GM21619 (cell line): ENCODE results near the gene ENKD1.

Source experiments
- ATAC-seq: cut with Tn5 transposase; IDR thresholded peaks from one replicate; pipeline ENCODE4 v1.9.1; 2021; ENCODE audit not compliant: unreplicated experiment

The ENKD1 gene

DNA sequence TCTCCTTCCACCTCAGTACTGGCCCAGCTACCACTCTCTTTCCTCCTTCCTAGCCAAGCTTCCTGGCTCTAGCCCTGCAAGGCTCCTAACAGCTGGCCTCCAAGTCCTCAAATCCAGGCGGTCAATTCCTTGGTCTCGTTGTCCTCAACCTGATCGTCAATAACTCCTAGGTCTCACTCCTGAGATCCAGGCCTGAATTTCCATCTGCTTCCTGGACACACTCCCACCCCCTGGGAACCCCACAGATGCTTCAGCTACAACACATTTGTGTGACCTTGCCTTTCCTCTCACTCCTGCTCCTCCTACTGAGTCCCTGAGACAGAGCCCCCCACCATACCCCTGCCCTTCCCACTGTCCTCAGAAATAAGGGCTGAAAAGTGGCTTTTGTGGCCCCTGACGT, 2.3 kb downstream of the ENKD1 start:
- ATAC-seq: no peak

DNA sequence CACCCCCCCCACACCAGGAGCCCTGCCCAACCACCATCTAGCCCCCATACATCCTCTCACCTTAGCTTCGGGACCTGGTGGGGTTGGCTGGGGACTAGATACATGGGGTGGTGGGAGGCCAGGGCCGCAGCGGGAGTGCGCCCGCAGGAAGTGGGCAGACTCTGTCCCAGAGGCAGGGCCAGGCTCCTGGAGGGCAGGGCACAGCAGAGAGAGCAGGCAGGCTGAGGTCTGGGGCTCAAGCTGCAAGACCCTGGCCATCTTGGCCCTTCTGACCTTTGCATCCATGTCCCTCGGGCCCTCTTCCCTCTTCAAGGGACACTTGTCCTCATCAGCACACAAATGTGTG, 2.7 kb downstream of the ENKD1 start:
- no peak for ATAC-seq

DNA sequence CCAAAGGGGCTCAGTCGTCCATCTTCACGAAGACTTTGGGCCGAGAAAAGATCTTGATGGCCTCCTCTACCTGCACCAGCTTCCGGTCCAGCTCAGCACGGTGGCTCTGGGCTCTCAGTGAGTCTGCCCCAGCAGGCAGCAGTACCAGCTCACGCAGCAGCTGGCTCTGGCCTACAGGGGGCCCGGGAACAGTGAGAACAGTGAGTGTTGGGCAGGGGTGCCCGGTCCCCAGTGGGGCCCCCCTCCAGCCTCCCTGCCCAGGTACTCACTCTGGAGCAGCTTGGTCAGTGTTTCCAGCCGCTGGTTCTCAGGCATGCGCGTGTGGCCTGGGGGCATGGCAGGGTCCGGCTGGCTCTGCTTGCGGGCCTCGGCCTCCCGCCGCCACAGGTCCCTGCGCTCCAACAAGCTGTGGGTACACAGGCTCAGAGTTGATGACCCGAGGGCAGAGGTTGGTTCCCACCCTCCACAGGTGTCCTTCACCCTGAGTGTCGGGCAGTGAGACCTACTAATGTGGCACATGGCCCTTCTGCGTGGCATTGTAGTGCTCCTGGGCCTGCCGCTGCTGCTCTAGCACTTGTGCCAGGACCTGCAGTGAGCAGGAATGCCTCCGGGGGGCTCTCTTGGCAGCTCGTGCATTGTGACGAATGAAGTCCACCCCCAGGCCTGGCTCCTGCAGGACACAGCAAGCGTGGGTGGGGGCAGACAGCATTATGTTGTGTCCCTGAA, 3.2 kb downstream of the ENKD1 start:
- ATAC-seq: no peak

DNA sequence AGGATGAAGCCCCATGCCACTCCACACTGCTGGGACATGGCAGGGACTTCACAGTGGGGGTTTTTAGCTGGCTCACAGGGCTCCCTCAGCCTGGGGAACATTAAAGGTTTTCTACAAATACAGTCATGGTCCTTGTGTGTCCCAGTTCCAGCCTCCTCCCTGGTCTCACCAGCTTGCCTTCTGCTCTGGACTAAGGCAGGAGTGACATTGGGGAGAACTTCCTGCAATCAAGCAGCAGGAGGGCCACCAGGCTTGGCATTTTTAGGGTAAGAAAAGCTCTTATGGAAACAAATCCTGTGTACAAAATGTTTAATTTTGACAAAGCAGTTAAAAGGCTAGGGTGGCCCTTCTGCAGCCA, 3.9 kb downstream of the ENKD1 start:
- no peak for ATAC-seq

DNA sequence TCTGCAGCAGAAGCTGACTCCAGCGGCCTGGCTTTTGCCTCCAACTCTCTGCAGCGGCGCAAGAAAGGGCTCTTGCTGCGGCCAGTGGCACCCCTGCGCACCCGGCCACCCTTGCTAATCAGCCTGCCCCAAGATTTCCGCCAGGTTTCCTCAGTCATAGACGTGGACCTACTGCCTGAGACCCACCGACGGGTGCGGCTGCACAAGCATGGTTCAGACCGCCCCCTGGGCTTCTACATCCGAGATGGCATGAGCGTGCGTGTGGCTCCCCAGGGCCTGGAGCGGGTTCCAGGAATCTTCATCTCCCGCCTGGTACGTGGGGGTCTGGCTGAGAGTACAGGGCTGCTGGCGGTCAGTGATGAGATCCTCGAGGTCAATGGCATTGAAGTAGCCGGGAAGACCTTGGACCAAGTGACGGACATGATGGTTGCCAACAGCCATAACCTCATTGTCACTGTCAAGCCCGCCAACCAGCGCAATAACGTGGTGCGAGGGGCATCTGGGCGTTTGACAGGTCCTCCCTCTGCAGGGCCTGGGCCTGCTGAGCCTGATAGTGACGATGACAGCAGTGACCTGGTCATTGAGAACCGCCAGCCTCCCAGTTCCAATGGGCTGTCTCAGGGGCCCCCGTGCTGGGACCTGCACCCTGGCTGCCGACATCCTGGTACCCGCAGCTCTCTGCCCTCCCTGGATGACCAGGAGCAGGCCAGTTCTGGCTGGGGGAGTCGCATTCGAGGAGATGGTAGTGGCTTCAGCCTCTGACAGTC, 4.5 kb downstream of the ENKD1 start:
- no peak for ATAC-seq

DNA sequence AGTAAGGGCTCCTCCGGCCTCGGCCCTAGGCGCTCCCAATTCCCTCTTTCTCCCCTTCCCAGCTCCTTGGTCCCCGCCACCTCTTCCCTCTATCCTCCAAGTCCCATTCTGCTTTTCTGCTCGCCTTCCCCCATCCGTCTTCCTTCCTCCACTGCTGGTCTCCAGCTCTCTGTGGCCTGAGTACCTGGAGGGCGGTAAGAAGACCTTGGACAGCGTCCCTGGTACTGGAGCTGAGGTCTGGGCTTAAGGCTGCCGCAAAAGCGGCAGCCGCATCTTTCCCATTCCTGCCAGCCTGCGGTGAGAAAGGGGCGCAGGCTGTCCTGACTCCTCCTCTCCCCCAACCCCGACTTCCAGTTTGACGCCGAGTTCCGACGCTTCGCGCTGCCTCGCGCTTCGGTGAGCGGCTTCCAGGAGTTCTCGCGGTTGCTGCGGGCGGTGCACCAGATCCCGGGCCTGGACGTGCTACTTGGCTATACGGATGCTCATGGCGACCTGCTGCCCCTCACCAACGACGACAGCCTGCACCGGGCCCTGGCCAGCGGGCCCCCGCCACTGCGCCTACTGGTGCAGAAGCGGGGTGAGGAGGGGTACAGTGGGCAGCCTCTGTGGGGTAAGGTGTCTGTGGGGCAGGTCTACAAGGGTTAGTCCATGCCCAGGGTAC, 5.3 kb downstream of the ENKD1 start:
- no peak for ATAC-seq

DNA sequence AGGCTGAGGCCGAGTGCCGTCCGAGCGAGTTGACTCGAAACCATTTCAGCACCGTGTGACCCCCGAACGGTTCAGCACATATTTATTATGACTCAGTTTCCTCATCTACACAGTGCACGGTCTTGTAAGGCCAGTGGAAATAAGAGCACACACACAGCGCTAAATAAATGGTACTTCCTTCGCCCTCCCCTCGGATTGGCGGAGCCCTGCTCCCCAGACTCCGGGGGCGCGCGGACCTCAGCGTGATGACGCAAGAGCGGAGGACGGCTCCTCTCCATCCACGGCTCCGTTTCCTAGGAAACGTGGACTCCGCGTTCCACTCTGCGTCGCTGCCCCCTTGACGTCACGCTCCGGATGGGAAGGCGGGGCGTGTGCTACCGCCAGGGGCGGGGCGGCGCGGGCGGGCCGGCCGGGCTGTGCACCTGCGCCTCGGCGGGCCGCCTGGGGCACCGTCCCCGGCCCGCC, 6.0 kb downstream of the ENKD1 start, which contains the start of gene PARD6A:
PARD6A (plus strand) TSS at position 397 of the 465 bp plus-strand sequence. CDS start 79 bp downstream, outside the sequence.
- ATAC-seq: peak; percentile 70

DNA sequence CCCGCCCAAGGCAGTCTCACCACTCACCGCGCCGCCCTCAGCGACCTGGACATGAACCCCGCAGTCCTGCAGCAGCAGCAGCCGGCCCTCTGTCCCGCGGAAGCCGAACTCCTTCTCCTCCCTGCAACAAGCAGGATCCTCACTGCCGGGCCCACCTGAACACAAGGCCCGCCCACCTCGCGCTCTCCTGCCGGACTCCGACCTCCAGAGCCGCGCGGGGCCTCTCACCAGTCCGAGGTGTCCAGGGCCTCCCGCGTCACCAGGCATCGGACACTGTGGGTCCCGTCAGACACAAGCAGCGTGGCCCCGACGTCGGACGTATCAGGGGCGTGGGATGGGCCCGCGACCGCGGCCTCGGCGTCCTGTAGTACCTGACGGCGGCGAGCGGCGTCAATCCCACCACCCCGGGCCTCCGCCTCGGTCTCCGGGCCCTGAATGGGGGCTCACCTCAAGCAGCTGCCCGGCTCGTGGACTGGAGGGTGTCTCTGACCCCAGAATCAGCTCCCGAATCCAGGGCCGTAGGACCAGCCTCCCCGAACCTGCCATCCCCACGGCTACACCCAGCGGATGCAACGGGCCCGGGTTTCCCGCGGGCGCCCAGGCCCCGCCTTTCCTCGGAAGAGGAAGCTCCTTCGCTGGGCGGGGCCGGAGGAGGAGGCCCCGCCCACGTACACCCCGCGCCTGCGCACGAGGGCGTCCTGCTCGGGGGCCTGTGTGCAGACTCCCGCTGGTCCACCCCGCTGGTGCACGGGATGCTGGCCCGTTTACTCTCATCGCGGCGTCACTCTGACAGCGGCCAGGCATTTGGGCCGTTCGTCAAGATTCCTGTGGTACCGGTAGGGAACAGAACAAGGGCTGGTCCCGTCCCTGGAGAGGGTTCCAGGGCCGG, 6.6 kb downstream of the ENKD1 start, which contains the start of gene ACD:
ACD (minus strand) TSS at position 586 of the 889 bp plus-strand sequence; CDS start at position 546, 40 bp downstream.
- peak; percentile 49 for ATAC-seq

DNA sequence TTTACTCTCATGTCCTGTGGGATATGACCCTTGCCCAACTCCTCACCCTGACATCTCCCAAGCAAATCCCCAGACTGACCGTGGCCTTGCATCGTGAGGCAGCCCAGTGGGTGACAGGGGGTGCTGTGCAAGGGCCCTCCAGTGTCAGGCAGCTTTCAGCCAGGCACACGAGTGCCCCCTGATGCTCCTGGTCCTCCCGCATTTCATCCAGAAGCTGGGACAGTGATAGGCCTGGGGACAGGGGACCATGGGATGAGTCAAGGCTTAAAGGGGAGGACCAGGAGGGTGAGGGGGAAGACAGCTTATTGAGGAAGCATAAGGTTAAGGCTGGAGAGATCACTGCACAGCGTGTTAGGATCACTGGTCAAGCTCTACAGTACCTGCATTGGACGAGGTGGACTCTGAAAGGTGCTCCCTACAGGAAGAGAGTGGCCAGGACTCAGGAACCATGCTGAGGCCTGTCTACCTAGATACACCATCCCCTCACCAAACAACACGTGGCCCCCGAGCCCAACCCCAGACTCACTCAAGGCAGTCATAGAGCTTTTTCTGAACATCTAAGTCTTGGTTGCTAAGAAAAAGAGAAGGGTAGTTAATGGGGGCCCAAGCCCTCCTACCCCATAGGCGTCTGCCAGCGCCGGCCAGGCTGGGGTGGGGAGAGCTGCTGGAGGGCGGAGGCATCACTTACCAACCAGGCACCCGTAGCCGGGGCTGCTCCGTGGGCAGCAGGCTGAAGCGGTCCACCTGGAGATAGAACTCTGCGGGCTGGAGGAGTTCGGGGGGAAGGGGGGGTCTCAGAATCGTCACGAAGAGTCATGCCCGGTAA, 7.5 kb downstream of the ENKD1 start:
- no peak for ATAC-seq

DNA sequence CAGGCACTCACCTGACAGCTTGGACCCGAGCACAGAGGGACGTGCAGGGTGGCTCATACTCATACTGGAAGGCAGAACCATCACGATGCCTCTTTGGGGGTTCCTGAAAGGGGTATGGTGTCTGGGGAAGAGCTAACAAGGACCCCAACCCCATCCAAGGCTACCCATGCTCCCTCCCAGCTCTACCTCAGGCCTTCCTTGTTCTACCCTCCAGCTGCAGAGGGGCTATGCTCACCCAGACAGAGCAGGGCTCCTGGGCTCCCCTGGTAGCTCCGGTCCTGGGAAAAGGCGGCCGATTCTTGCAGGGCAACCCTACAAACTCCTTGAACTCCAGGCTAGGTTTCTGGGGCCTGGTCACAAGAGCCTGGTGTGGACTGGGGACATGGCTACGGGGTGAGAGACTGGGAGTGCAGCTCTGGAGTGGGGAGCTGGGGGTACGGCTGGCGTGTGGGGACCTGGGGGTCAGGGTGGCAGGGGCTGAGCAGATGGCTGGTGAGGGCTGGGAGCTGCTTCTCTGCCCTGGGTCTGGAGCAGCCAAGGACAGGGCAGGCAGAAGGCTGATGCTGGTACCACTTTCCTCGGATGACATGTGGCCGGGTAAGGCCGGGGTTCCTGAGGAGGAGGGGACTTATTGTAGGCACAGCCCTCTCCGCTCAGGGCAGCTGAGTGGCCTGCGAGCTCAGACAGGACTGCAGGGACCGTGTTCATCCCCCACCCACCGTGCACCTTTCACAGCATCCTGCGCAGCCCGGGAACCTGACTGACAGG, 8.6 kb downstream of the ENKD1 start:
- no peak for ATAC-seq

DNA sequence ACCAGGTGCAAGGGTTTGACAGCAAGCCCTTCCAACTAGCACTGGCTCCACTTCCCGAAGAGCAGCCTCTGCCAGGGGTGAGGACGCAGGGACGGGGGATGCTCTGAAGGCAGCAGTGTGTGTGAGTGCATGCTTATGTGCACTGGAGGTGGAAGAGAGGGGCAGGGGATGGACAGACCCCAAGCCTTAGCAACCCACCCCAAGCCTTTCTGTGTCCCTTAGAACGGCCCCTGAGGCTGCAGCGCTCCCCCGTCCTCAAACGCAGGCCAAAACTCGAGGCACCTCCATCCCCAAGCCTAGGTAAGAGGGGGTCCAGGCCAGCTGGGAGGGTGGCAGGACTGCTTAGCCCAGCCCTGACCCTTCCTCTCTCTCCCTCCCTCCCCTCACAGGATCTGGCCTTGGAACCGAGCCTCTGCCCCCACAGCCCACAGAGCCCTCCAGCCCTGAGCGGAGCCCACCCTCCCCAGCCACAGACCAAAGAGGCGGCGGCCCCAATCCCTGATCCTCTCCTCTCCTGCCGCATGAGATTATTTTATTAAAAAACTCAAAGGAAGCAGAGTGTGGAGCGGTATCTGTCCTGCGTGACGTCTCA, 9.4 kb downstream of the ENKD1 start:
- ATAC-seq: no peak

DNA sequence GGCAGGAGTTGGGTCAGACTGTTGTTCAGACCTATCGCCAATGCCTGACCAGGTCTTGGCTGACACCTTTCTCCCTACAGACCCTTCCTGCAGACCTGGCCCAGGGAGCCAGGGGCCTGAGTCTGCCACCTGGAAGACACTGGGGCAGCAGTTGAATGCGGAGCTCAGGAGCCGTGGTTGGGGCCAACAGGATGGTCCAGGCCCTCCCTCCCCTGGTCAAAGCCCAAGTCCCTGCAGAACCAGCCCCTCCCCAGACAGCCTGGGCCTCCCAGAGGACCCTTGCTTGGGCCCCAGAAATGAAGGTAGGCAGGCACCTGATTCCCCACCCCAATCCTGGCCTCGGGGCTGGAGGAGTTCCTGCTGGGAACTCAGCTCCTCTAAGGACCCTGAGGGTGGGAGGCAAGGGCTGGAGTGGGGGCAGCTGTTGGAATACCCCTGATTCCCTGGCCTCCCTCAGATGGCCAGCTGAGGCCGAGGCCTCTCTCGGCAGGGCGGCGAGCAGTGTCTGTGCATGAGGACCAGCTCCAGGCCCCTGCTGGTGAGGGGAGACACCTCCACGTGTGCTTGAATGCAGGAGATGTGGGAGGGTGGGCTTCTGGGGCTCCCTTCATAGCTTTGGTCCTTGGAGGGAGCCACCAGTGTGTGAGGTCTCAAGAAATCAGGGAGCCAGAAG, 10.1 kb downstream of the ENKD1 start:
- ATAC-seq: no peak

DNA sequence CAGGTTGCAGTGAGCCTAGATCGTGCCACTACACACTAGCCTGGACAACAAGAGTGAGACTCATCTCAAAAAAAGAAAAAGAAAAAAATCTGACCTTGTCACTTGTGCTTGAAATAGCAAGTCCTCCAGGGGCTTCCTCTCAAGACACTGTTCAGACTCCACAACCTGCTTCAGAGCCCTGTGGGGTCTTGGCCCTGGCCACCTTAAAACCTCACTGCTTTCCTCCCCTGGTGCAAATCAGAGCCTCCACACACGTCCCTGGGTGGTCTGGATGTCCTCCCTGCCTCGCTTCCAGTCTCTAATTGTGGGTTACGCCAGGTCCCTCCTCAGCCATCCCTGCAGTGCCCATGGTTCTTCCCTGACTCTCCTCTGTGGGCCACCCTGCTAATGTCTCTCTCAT, 11.2 kb downstream of the ENKD1 start:
- ATAC-seq: no peak

DNA sequence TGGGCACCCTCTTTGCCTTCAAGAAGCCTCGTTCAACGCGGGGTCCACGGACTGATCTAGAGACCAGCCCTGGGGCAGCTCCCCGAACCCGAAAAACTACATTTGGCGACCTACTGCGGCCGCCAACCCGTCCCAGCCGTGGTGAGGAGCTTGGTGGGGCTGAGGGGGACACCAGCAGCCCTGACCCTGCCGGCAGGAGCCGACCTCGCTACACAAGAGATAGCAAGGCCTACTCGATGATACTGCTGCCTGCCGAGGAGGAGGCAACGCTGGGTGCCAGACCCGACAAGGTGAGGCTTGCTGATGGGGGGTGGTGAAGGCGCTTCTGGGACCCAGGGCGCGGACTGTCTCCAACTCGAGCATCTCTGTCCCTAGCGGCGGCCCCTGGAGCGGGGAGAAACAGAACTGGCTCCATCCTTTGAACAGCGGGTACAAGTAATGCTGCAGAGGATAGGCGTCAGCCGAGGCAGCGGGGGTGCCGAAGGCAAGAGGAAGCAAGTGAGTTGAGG, 12.1 kb downstream of the ENKD1 start:
- no peak for ATAC-seq

DNA sequence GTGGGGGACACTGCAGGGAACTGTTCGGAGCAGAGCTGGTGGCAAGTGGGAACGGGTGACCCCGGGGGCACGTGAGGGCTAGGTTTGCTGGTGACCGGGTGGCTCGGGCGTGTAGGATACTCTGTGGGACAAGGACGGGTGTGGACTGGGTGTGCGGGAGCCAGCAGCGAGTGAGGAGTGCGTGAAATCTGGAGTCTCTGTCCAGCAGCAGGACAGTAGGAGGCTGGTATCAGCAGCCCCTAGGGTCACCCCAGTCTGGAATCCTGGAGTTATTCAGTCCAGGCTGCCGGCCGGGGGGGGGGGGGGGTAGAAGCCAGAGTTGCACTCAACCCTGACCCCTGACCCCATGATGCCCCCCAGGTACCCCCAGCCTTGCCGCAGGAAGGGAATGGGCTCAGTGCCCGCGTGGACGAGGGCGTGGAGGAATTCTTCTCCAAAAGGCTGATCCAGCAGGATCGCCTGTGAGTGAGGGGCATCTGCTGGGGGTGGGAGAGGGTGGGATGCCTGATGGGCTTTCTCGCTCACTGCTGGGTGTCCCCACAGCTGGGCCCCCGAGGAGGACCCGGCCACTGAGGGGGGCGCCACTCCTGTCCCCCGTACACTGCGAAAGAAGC, 12.7 kb downstream of the ENKD1 start:
- no peak for ATAC-seq

DNA sequence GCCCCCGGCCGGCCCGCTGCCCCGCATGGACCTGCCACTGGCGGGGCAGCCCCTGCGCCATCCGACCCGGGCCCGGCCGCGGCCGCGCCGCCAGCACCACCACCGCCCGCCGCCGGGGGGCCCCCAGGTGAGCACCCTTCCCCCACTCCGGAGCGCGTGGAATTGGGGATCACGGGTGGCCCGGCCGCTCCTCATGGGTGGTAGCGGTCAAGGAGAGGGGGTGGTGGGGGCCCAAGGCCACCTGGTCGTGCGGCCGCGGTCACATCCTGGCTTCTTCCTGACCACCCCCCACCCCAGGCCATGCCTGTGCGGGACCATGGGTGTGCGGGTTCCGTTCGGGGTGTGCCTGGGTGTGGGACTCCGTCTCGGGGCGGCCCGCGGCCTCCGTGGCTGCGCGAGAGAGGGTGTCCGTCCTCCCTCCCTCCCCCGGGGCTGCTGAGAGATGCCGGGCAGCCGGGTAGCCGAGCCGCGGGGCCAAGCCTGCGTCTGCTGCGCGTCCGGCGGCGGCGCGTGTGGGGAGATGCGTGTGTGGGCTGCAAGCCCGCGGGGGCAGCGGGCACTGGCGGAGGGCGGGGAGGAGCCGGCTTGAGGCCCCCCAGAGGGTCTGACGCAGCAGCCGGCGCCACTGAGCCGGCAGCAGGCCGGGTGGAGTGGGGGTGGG, 13.3 kb downstream of the ENKD1 start:
- no peak for ATAC-seq

DNA sequence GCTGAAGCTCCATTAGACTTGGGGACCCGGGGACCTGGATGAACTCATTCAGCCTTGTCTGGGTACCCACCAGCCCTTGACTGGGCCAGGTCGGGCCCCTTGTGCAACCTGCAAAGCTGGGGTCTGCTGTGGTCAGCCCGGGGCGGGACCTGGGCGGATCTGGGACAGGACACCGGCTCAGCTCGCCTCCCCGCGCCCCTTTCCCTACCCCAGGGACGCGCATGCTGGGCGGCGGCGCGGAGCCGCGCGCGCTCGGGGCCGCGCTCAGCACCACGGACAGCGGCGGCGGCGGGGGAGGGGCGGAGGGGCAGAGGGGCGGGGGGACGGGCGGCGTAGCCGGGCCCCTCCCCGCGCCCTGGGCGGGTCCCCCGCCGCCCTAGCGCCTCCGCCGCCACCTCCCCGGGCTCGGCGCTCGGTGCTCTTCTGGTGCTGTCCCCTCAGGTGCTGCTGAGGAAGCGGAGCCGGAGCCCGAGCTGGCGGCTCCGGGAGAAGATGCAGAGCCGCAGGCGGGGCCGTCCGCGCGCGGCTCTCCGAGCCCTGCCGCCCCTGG, 13.9 kb downstream of the ENKD1 start:
- no peak for ATAC-seq
